Astrocyte (in vitro differentiated cells and primary cell): ENCODE results near the gene ABLIM2. TPM values are rescaled to one million over a fixed set of nuclear protein-coding genes. Genes with fewer than 3 reads are reported as not detected.

ENCODE experiments used
- DNase-seq: peaks from one replicate; pipeline ENCODE4 v3.0.0-alpha.2; 2010; ENCODE audit warnings: low read depth
- FAIRE-seq: peaks from 2 replicates; lab custom pipeline; 2011; peaks lifted over from hg19 to GRCh38; lab: Jason Lieb, UNC
- H2AFZ ChIP-seq: 2 replicates; pipeline ENCODE4 v1.6.0; 2012; ENCODE audit warnings: low read depth, low read length, inconsistent platforms
- H3K27ac ChIP-seq: 2 replicates; pipeline ENCODE4 v1.5.1; 2011; ENCODE audit warnings: low read depth, low read length, inconsistent platforms
- H3K27me3 ChIP-seq: 2 replicates; pipeline ENCODE4 v1.6.0; 2011; ENCODE audit warnings: low read length, inconsistent platforms; ENCODE audit not compliant: insufficient read depth
- H3K36me3 ChIP-seq: 2 replicates; pipeline ENCODE4 v1.5.1; 2011; ENCODE audit warnings: low read length, inconsistent platforms; ENCODE audit not compliant: insufficient read depth
- H3K4me1 ChIP-seq: 2 replicates; pipeline ENCODE4 v1.5.1; 2011; ENCODE audit warnings: low read length, inconsistent platforms; ENCODE audit not compliant: insufficient read depth
- H3K4me2 ChIP-seq: 2 replicates; pipeline ENCODE4 v1.6.0; 2012; ENCODE audit warnings: low read length, inconsistent platforms
- H3K4me3 ChIP-seq: 2 replicates; pipeline ENCODE4 v1.5.1; 2011; ENCODE audit warnings: low read depth, mild to moderate bottlenecking, low read length, inconsistent platforms; ENCODE audit not compliant: insufficient read depth
- H3K79me2 ChIP-seq: 2 replicates; pipeline ENCODE4 v1.6.0; 2012; ENCODE audit warnings: mild to moderate bottlenecking, low read length, inconsistent platforms; ENCODE audit not compliant: insufficient read depth
- H3K9ac ChIP-seq: 2 replicates; pipeline ENCODE4 v1.6.0; 2012; ENCODE audit warnings: mild to moderate bottlenecking, low read length, inconsistent platforms
- H3K9me3 ChIP-seq: 2 replicates; pipeline ENCODE4 v1.5.1; 2012; ENCODE audit warnings: low read depth, mild to moderate bottlenecking, low read length, inconsistent platforms; ENCODE audit not compliant: insufficient read depth
- H4K20me1 ChIP-seq: 2 replicates; pipeline ENCODE4 v1.6.0; 2012; ENCODE audit warnings: low read length, inconsistent platforms; ENCODE audit not compliant: insufficient read depth
- H3K27ac Mint-ChIP-seq: one replicate; pipeline ENCODE4 v1.8.0; 2021; ENCODE audit warnings: mild to moderate bottlenecking, mixed read lengths; ENCODE audit not compliant: unreplicated experiment
- H3K27me3 Mint-ChIP-seq: one replicate; pipeline ENCODE4 v1.8.0; 2021; ENCODE audit warnings: low read depth, mixed read lengths; ENCODE audit not compliant: unreplicated experiment
- H3K36me3 Mint-ChIP-seq: one replicate; pipeline ENCODE4 v1.8.0; 2021; ENCODE audit warnings: low read depth, mixed read lengths; ENCODE audit not compliant: unreplicated experiment
- H3K4me1 Mint-ChIP-seq: one replicate; pipeline ENCODE4 v1.8.0; 2021; ENCODE audit warnings: low read depth, mixed read lengths; ENCODE audit not compliant: unreplicated experiment
- H3K4me3 Mint-ChIP-seq: one replicate; pipeline ENCODE4 v1.8.0; 2021; ENCODE audit warnings: mild to moderate bottlenecking, moderate library complexity, mixed read lengths; ENCODE audit not compliant: unreplicated experiment
- H3K9me3 Mint-ChIP-seq: one replicate; pipeline ENCODE4 v1.8.0; 2021; ENCODE audit warnings: mild to moderate bottlenecking, mixed read lengths; ENCODE audit not compliant: unreplicated experiment
- EZH2 ChIP-seq: IDR thresholded peaks from 2 replicates; pipeline ENCODE4 v1.6.1; 2012; ENCODE audit warnings: mild to moderate bottlenecking, low read length, inconsistent platforms; ENCODE audit not compliant: insufficient read depth
- total RNA-seq: library from RNA; stranded (reverse); gene quantifications from 2 replicates; pipeline ENCODE4 v1.2.1, GENCODE V29; 2021
- TF ChIP-seq, protein P1 (sequence below): IDR thresholded peaks from 2 replicates; pipeline ENCODE4 v1.5.1; 2011; ENCODE audit warnings: low read depth, mild to moderate bottlenecking, inconsistent platforms, low read length, moderate library complexity; ENCODE audit not compliant: insufficient read depth

ABLIM2 gene
- total RNA-seq, 1 donor from 2014 or later, result 0.50 TPM

DNA sequence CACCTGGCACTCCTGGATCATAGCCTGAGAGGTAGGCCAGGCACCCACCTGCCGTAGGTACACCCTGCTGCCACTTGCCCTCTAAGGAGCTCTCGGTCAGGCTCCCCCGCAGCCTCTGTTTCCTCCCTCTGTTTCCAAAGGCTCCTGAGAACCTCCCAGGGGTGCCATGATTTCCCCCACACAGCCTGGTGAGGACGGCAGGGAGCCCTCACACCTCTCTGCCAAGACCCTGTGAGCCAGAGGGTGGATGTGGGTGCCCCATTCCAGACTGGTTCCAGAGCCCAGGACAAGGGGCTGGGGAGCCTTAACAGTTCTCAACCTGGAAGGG is 1.6 kb upstream of the ABLIM2 start:
- Mint-ChIP-seq H3K4me1 (no peaks in the 10 kb centered on the region), H3K4me3 (no peak overlapping the region), H3K36me3 (no peaks in the 10 kb centered on the region), H3K27me3 (peaks cover 62% of the 10 kb centered on the region), H3K9me3 (peaks cover 4% of the 10 kb centered on the region), H3K27ac (no peak overlapping the region)
- Histone ChIP-seq H3K27me3 (peaks cover 23% of the 10 kb centered on the region), H3K79me2 (no peaks in the 10 kb centered on the region), H3K9ac (no peak overlapping the region), H3K9me3 (no peaks in the 10 kb centered on the region), H3K27ac (no peak overlapping the region), H3K4me1 (peaks cover 4% of the 10 kb centered on the region), H2AFZ (no peak overlapping the region), H4K20me1 (no peaks in the 10 kb centered on the region), H3K36me3 (no peaks in the 10 kb centered on the region), H3K4me2 (no peak overlapping the region), H3K4me3 (no peak overlapping the region)
- TF ChIP-seq EZH2, result no peak
- TF ChIP-seq, protein P1, sequence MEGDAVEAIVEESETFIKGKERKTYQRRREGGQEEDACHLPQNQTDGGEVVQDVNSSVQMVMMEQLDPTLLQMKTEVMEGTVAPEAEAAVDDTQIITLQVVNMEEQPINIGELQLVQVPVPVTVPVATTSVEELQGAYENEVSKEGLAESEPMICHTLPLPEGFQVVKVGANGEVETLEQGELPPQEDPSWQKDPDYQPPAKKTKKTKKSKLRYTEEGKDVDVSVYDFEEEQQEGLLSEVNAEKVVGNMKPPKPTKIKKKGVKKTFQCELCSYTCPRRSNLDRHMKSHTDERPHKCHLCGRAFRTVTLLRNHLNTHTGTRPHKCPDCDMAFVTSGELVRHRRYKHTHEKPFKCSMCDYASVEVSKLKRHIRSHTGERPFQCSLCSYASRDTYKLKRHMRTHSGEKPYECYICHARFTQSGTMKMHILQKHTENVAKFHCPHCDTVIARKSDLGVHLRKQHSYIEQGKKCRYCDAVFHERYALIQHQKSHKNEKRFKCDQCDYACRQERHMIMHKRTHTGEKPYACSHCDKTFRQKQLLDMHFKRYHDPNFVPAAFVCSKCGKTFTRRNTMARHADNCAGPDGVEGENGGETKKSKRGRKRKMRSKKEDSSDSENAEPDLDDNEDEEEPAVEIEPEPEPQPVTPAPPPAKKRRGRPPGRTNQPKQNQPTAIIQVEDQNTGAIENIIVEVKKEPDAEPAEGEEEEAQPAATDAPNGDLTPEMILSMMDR, result no peak
- FAIRE-seq (no peak), DNase-seq (no peak)

DNA sequence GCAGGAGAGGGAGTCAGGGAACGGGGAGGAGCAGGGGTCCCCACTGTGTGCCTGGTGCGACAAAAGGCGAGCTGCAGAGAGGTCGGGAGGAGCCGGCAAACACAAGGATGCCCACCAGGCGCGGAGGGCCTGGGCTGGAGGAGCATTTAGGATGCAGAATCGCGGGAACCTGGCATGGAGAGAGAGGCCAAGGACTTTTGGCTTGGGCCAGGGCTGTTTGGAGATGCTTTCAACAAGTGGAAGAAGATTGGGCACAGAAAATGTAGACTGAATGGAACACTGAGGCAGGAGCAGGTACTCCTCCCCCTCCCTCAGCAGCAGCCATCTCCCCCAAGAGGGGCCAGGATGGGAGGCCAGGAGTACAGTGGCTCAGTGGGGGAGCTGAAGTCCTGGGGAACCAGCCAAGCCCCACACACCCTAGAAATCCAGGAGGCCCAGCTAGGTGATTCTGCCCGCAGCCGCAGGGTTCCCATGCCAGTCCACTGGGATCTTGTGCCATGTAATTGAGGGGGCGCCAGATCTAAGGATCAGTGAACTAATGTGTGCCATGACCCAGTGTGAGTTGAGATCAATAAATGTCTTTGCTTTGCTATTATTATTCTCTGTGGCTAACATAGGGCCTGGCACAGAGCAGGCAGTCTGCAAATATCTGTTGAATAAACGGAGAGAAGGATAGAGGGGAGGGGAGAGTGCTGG is 1.1 kb upstream of the ABLIM2 start:
- Histone ChIP-seq H3K79me2 (no peaks in the 10 kb centered on the region), H3K27ac (no peak overlapping the region), H3K9ac (peak overlapping the region; percentile 76), H3K27me3 (peaks cover 19% of the 10 kb centered on the region), H3K4me3 (peak overlapping the region; percentile 84), H3K36me3 (no peaks in the 10 kb centered on the region), H4K20me1 (no peaks in the 10 kb centered on the region), H2AFZ (peak overlapping the region; percentile 93), H3K9me3 (no peaks in the 10 kb centered on the region), H3K4me1 (peaks cover 4% of the 10 kb centered on the region), H3K4me2 (peak overlapping the region; percentile 98)
- FAIRE-seq, result no peak
- Mint-ChIP-seq H3K27ac (no peak overlapping the region), H3K27me3 (peaks cover 60% of the 10 kb centered on the region), H3K4me1 (no peaks in the 10 kb centered on the region), H3K9me3 (peaks cover 2% of the 10 kb centered on the region), H3K4me3 (peak overlapping the region; percentile 82), H3K36me3 (no peaks in the 10 kb centered on the region)
- TF ChIP-seq, protein P1, result no peak
- no peak for TF ChIP-seq EZH2
- no peak for DNase-seq
